Activated CD4-positive, alpha-beta T cell treated with anti-CD3 and anti-CD28 coated beads for 36 hours (primary cell): ENCODE measurements around the gene IGSF22. TPM values are rescaled to one million over a fixed set of nuclear protein-coding genes. Genes with fewer than 3 reads are reported as not detected.

Experiments used
- ATAC-seq: fragments of 200-7000 bp; cut with Tn5 transposase; one replicate; pipeline ENCODE4 v1.10.0; 2021; ENCODE audit warnings: mild to moderate bottlenecking, moderate library complexity
- CTCF ChIA-PET: fragments of 350-600 bp; sonication (Branson Sonifier 250); formaldehyde crosslinking; loops from one replicate; lab custom pipeline; 2021; ENCODE audit warnings: antibody characterized with exemption; lab: Charles Lee
- POLR2A ChIA-PET: fragments of 350-600 bp; sonication (Branson Sonifier 250); formaldehyde crosslinking; loops from one replicate; lab custom pipeline; 2021; ENCODE audit warnings: antibody characterized with exemption, inconsistent platforms; lab: Charles Lee
- DNase-seq: peaks from one replicate; pipeline ENCODE4 v3.0.0-alpha.2; 2020
- H3K27ac Mint-ChIP-seq: one replicate; pipeline ENCODE4 v1.8.0; 2021; ENCODE audit warnings: mixed read lengths
- H3K27me3 Mint-ChIP-seq: one replicate; pipeline ENCODE4 v1.8.0; 2021; ENCODE audit warnings: mixed read lengths
- H3K36me3 Mint-ChIP-seq: one replicate; pipeline ENCODE4 v1.8.0; 2021; ENCODE audit warnings: low read depth, mixed read lengths
- H3K4me1 Mint-ChIP-seq: one replicate; pipeline ENCODE4 v1.8.0; 2021; ENCODE audit warnings: mixed read lengths
- H3K4me3 Mint-ChIP-seq: one replicate; pipeline ENCODE4 v1.8.0; 2021; ENCODE audit warnings: mild to moderate bottlenecking, moderate library complexity, mixed read lengths
- H3K9me3 Mint-ChIP-seq: one replicate; pipeline ENCODE4 v1.8.0; 2021; ENCODE audit warnings: low read depth, mixed read lengths
- intact Hi-C, 2 experiments: fragments of 100-400 bp; cut with DNase I in 1 of 2; cut with micrococcal nuclease in 1 of 2; formaldehyde crosslinking; loops; one replicate each; pipeline versions ENCODE4 v1.14.2 to v1.15.1; 2022 to 2024; cut with DNase I, micrococcal nuclease
- total RNA-seq, 2 experiments: library from RNA; stranded (reverse); gene quantifications; one replicate each; pipeline ENCODE4 v1.2.3, GENCODE V29; 2021

Gene IGSF22
- under 1 TPM; 0.28 to 0.41 TPM for total RNA-seq

GRCh38 chr11:18726040-18726439 is at the start of gene IGSF22:
IGSF22 (minus strand) TSS chr11:18726188; CDS start chr11:18724236, 1,952 bp downstream.
- CTCF ChIA-PET, result interaction anchor here (1.0 to 1.3 kb wide), 3 partner anchors 45 to 482 kb away, joined by 3 to 6 read pairs (median 3); no protein-coding TSS in a partner anchor
- no peak within 1 kb of the TSS for H3K4me3 Mint-ChIP-seq
- no peak within 1 kb of the TSS for H3K27ac Mint-ChIP-seq
- peaks cover 8% of the 10 kb centered on the region for H3K4me1 Mint-ChIP-seq
- no peak for ATAC-seq
- H3K27me3 Mint-ChIP-seq, result no peaks in the 10 kb centered on the region
- H3K9me3 Mint-ChIP-seq, result no peaks in the 10 kb centered on the region
- POLR2A ChIA-PET, result no interaction called here
- no peak for DNase-seq
- H3K36me3 Mint-ChIP-seq, result no peaks in the 10 kb centered on the region
- intact Hi-C loops, result no loop called here

GRCh38 chr11:18774801-18775200 is 48.8 kb upstream of the IGSF22 start:
- ChIA-PET POLR2A (no interaction called here), CTCF (interaction anchor here (0.9 to 1.8 kb wide), 7 partner anchors 9 to 114 kb away, joined by 3 to 6 read pairs (median 4); no protein-coding TSS in a partner anchor)
- H3K9me3 Mint-ChIP-seq, result peaks cover 2% of the 10 kb centered on the region
- DNase-seq (no peak), ATAC-seq (no peak)
- intact Hi-C loops, result loop anchor here (1.0 kb wide), 2 partner anchors 28 to 78 kb away; no protein-coding TSS in a partner anchor
- peaks cover 7% of the 10 kb centered on the region for H3K4me1 Mint-ChIP-seq
- no peaks in the 10 kb centered on the region for H3K36me3 Mint-ChIP-seq
- H3K4me3 Mint-ChIP-seq, result no peak overlapping the region
- H3K27ac Mint-ChIP-seq, result no peak overlapping the region
- H3K27me3 Mint-ChIP-seq, result peaks cover 10% of the 10 kb centered on the region

GRCh38 chr11:18773681-18774080 is 47.7 kb upstream of the IGSF22 start:
- ATAC-seq (no peak), DNase-seq (no peak)
- Mint-ChIP-seq H3K9me3 (peaks cover 2% of the 10 kb centered on the region), H3K4me3 (no peak overlapping the region), H3K36me3 (no peaks in the 10 kb centered on the region), H3K27me3 (peaks cover 10% of the 10 kb centered on the region), H3K4me1 (peaks cover 6% of the 10 kb centered on the region), H3K27ac (no peak overlapping the region)
- ChIA-PET CTCF (interaction anchor here (0.7 to 1.8 kb wide), 4 partner anchors 9 to 85 kb away, joined by 3 to 5 read pairs (median 4); no protein-coding TSS in a partner anchor), POLR2A (no interaction called here)
- intact Hi-C loops, result no loop called here

- no peak for DNase-seq
- Mint-ChIP-seq H3K36me3 (no peaks in the 10 kb centered on the region), H3K27ac (no peak overlapping the region), H3K4me3 (no peak overlapping the region), H3K4me1 (peaks cover 1% of the 10 kb centered on the region), H3K27me3 (peaks cover 10% of the 10 kb centered on the region), H3K9me3 (no peaks in the 10 kb centered on the region)
- no peak for ATAC-seq
- intact Hi-C loops, result no loop called here
- CTCF ChIA-PET, result no interaction called here
- POLR2A ChIA-PET, result no interaction called here
These were observed 47.1 kb upstream of the IGSF22 start for GRCh38 chr11:18773104-18773503.

- Mint-ChIP-seq H3K4me1 (peaks cover 1% of the 10 kb centered on the region), H3K4me3 (no peak overlapping the region), H3K36me3 (no peaks in the 10 kb centered on the region), H3K27ac (no peak overlapping the region), H3K27me3 (peaks cover 10% of the 10 kb centered on the region), H3K9me3 (no peaks in the 10 kb centered on the region)
- intact Hi-C loops, result no loop called here
- CTCF ChIA-PET, result interaction anchor here (0.7 to 1.1 kb wide), 3 partner anchors 44 to 818 kb away, joined by 3 to 4 read pairs (median 4); no protein-coding TSS in a partner anchor
- POLR2A ChIA-PET, result no interaction called here
- ATAC-seq (no peak), DNase-seq (no peak)
These were observed 46.2 kb upstream of the IGSF22 start for GRCh38 chr11:18772211-18772610.

GRCh38 chr11:18771266-18772035 is 45.5 kb upstream of the IGSF22 start:
- ATAC-seq (no peak), DNase-seq (no peak)
- Mint-ChIP-seq H3K27me3 (peaks cover 10% of the 10 kb centered on the region), H3K27ac (no peak overlapping the region), H3K4me1 (peaks cover 1% of the 10 kb centered on the region), H3K9me3 (no peaks in the 10 kb centered on the region), H3K4me3 (no peak overlapping the region), H3K36me3 (no peaks in the 10 kb centered on the region)
- POLR2A ChIA-PET, result no interaction called here
- intact Hi-C loops, result no loop called here
- CTCF ChIA-PET, result interaction anchor here (0.7 to 1.5 kb wide), 6 partner anchors 32 to 817 kb away, joined by 3 to 4 read pairs (median 4); no protein-coding TSS in a partner anchor

- H3K9me3 Mint-ChIP-seq, result no peaks in the 10 kb centered on the region
- no peak for DNase-seq
- no peak for ATAC-seq
- intact Hi-C loops, result no loop called here
- POLR2A ChIA-PET, result no interaction called here
- peaks cover 15% of the 10 kb centered on the region for H3K27me3 Mint-ChIP-seq
- H3K36me3 Mint-ChIP-seq, result no peaks in the 10 kb centered on the region
- peaks cover 1% of the 10 kb centered on the region for H3K4me1 Mint-ChIP-seq
- no peak overlapping the region for H3K27ac Mint-ChIP-seq
- H3K4me3 Mint-ChIP-seq, result no peak overlapping the region
- CTCF ChIA-PET, result interaction anchor here (0.7 to 1.5 kb wide), 3 partner anchors 33 to 47 kb away, joined by 3 to 4 read pairs (median 3); no protein-coding TSS in a partner anchor
These were observed 44.6 kb upstream of the IGSF22 start for GRCh38 chr11:18770479-18771125.

GRCh38 chr11:18769802-18770456 is 43.9 kb upstream of the IGSF22 start:
- ATAC-seq, result no peak

GRCh38 chr11:18768978-18769377 is 43.0 kb upstream of the IGSF22 start:
- peaks cover 19% of the 10 kb centered on the region for H3K27me3 Mint-ChIP-seq
- no peak overlapping the region for H3K4me3 Mint-ChIP-seq
- POLR2A ChIA-PET, result no interaction called here
- ATAC-seq (no peak), DNase-seq (no peak)
- H3K27ac Mint-ChIP-seq, result no peak overlapping the region
- intact Hi-C loops, result no loop called here
- H3K9me3 Mint-ChIP-seq, result no peaks in the 10 kb centered on the region
- no peaks in the 10 kb centered on the region for H3K36me3 Mint-ChIP-seq
- peaks cover 7% of the 10 kb centered on the region for H3K4me1 Mint-ChIP-seq
- CTCF ChIA-PET, result interaction anchor here (1.0 to 1.9 kb wide), 6 partner anchors 8 to 82 kb away, joined by 3 to 8 read pairs (median 4); no protein-coding TSS in a partner anchor

More at GRCh38 chr11:18769802-18770456, 43.9 kb upstream of the IGSF22 start:
- H3K9me3 Mint-ChIP-seq, result no peaks in the 10 kb centered on the region
- intact Hi-C loops, result no loop called here
- no peaks in the 10 kb centered on the region for H3K36me3 Mint-ChIP-seq
- H3K4me3 Mint-ChIP-seq, result no peak overlapping the region
- CTCF ChIA-PET, result interaction anchor here (1.4 kb wide), 1 partner anchor 42 kb away, joined by 5 read pairs; no protein-coding TSS in a partner anchor
- POLR2A ChIA-PET, result no interaction called here
- peaks cover 19% of the 10 kb centered on the region for H3K27me3 Mint-ChIP-seq
- peaks cover 1% of the 10 kb centered on the region for H3K4me1 Mint-ChIP-seq
- DNase-seq, result no peak
- no peak overlapping the region for H3K27ac Mint-ChIP-seq

- POLR2A ChIA-PET, result interaction anchor here (0.6 kb wide), 1 partner anchor 28 kb away, joined by 3 read pairs; no protein-coding TSS in a partner anchor
- CTCF ChIA-PET, result interaction anchor here (1.0 to 1.9 kb wide), 9 partner anchors 8 to 228 kb away, joined by 3 to 8 read pairs (median 3); no protein-coding TSS in a partner anchor
- ATAC-seq (peak; percentile 63), DNase-seq (no peak)
- intact Hi-C loops, result no loop called here
- Mint-ChIP-seq H3K4me1 (peaks cover 11% of the 10 kb centered on the region), H3K4me3 (no peak overlapping the region), H3K27ac (no peak overlapping the region), H3K27me3 (peaks cover 19% of the 10 kb centered on the region), H3K9me3 (no peaks in the 10 kb centered on the region), H3K36me3 (no peaks in the 10 kb centered on the region)
These were observed 42.5 kb upstream of the IGSF22 start for GRCh38 chr11:18768472-18768901.

GRCh38 chr11:18766015-18766414 is 40.0 kb upstream of the IGSF22 start:
- peaks cover 9% of the 10 kb centered on the region for H3K27me3 Mint-ChIP-seq
- ATAC-seq, result no peak
- DNase-seq, result no peak
- POLR2A ChIA-PET, result no interaction called here
- no peak overlapping the region for H3K4me3 Mint-ChIP-seq
- no peaks in the 10 kb centered on the region for H3K36me3 Mint-ChIP-seq
- H3K4me1 Mint-ChIP-seq, result peaks cover 11% of the 10 kb centered on the region
- H3K9me3 Mint-ChIP-seq, result no peaks in the 10 kb centered on the region
- H3K27ac Mint-ChIP-seq, result no peak overlapping the region
- intact Hi-C loops, result no loop called here
- CTCF ChIA-PET, result interaction anchor here (0.8 to 9.4 kb wide), 10 partner anchors 9 to 651 kb away, joined by 3 to 54 read pairs (median 5); partner anchors contain the start of genes LDHA and PTPN5
